Cardiac muscle cell (in vitro differentiated cells and primary cell): ENCODE results near the gene PCSK2. TPM values are rescaled to one million over a fixed set of nuclear protein-coding genes. Genes with fewer than 3 reads are reported as not detected.

Source experiments
- DNase-seq, 2 donors: peaks; one replicate each; pipeline versions ENCODE4 v3.0.0 to v3.0.0-alpha.2; 2010 to 2017; ENCODE audit warnings: low read depth in 1 of 2, low spot score in 1 of 2
- H3K27ac ChIP-seq: fragments of 200-600 bp; sonication (generic); 2 replicates; pipeline ENCODE4 v1.5.1; 2016
- H3K27me3 ChIP-seq: fragments of 200-600 bp; sonication (generic); 2 replicates; pipeline ENCODE4 v1.6.0; 2016; ENCODE audit warnings: control low read depth
- H3K36me3 ChIP-seq: fragments of 200-600 bp; sonication (generic); 2 replicates; pipeline ENCODE4 v1.5.1; 2016; ENCODE audit warnings: control low read depth
- H3K4me1 ChIP-seq: fragments of 200-600 bp; sonication (generic); 2 replicates; pipeline ENCODE4 v1.8.1; 2017; ENCODE audit warnings: low read depth, mild to moderate bottlenecking, mixed run types
- H3K4me3 ChIP-seq: fragments of 200-600 bp; sonication (generic); 2 replicates; pipeline ENCODE4 v1.5.1; 2016; ENCODE audit warnings: mild to moderate bottlenecking
- H3K9me3 ChIP-seq: fragments of 200-600 bp; sonication (generic); 2 replicates; pipeline ENCODE4 v1.5.1; 2017; ENCODE audit warnings: low read depth, mild to moderate bottlenecking, control low read depth
- CTCF ChIP-seq: IDR thresholded peaks from 2 replicates; pipeline ENCODE4 v1.5.1; 2012; ENCODE audit warnings: low read depth, mild to moderate bottlenecking, low read length
- polyA plus RNA-seq: library from polyadenylated mRNA; unstranded; fragments of >200 nt; fragmentation: Nextera tagmentation; extraction: Ambion mirVana; gene quantifications from 2 replicates; pipeline ENCODE4 v1.2.1, GENCODE V29; 2016
- total RNA-seq: library from RNA; depleted of rRNA; stranded (reverse); fragments of >200 nt; gene quantifications from 2 replicates; pipeline ENCODE4 v1.2.3, GENCODE V29; 2016

PCSK2 gene
- total and polyA plus RNA-seq, 2 experiments from 2014 or later = 0.12 to 0.66 TPM

- Histone ChIP-seq H3K4me3 (no peak overlapping the region), H3K9me3 (no peaks in the 10 kb centered on the region), H3K4me1 (no peaks in the 10 kb centered on the region), H3K36me3 (no peaks in the 10 kb centered on the region), H3K27ac (no peak overlapping the region), H3K27me3 (no peaks in the 10 kb centered on the region)
- no peak for TF ChIP-seq CTCF
- DNase-seq = no peak
These were observed 297.7 kb downstream of the PCSK2 start for GRCh38 chr20:17524560-17524959.

GRCh38 chr20:17525132-17525531 is 298.3 kb downstream of the PCSK2 start:
- H3K36me3 ChIP-seq = no peaks in the 10 kb centered on the region
- no peak for TF ChIP-seq CTCF
- no peak overlapping the region for H3K27ac ChIP-seq
- no peaks in the 10 kb centered on the region for H3K27me3 ChIP-seq
- no peak for DNase-seq
- no peak overlapping the region for H3K4me3 ChIP-seq
- no peaks in the 10 kb centered on the region for H3K4me1 ChIP-seq
- no peaks in the 10 kb centered on the region for H3K9me3 ChIP-seq

- Histone ChIP-seq H3K4me3 (no peak overlapping the region), H3K36me3 (no peaks in the 10 kb centered on the region), H3K27me3 (no peaks in the 10 kb centered on the region), H3K27ac (no peak overlapping the region), H3K9me3 (no peaks in the 10 kb centered on the region), H3K4me1 (no peaks in the 10 kb centered on the region)
- no peak for TF ChIP-seq CTCF
- peak; percentile 45 to 47 for DNase-seq
These were observed 298.8 kb downstream of the PCSK2 start for GRCh38 chr20:17525650-17526049.

- H3K4me1 ChIP-seq = peaks cover 10% of the 10 kb centered on the region
- H3K36me3 ChIP-seq = no peaks in the 10 kb centered on the region
- no peak overlapping the region for H3K4me3 ChIP-seq
- H3K27me3 ChIP-seq = no peaks in the 10 kb centered on the region
- no peak overlapping the region for H3K27ac ChIP-seq
- TF ChIP-seq CTCF = no peak
- no peak for DNase-seq
- H3K9me3 ChIP-seq = no peaks in the 10 kb centered on the region
These were observed 302.7 kb downstream of the PCSK2 start for GRCh38 chr20:17529586-17529985.

- Histone ChIP-seq H3K4me1 (peaks cover 10% of the 10 kb centered on the region), H3K27me3 (no peaks in the 10 kb centered on the region), H3K4me3 (no peak overlapping the region), H3K36me3 (no peaks in the 10 kb centered on the region), H3K27ac (no peak overlapping the region), H3K9me3 (no peaks in the 10 kb centered on the region)
- DNase-seq = no peak
- no peak for TF ChIP-seq CTCF
These were observed 303.3 kb downstream of the PCSK2 start for GRCh38 chr20:17530153-17530552.
